WTC11 (cell line): ENCODE data around the gene SKAP1. TPM values are rescaled to one million over a fixed set of nuclear protein-coding genes. Genes with fewer than 3 reads are reported as not detected.

Experiments used
- ATAC-seq: fragments of 200-7000 bp; cut with Tn5 transposase; 2 replicates; pipeline ENCODE4 v1.10.0; 2021; ENCODE audit warnings: mild to moderate bottlenecking, moderate library complexity
- CTCF ChIA-PET: fragments of 300-600 bp; sonication (Branson Sonifier 250); formaldehyde crosslinking; loops from one replicate; lab custom pipeline; 2021; ENCODE audit warnings: antibody characterized with exemption; lab: Charles Lee
- POLR2A ChIA-PET: fragments of 350-600 bp; sonication (Branson Sonifier 250); formaldehyde crosslinking; loops from one replicate; lab custom pipeline; 2021; ENCODE audit warnings: antibody characterized with exemption; lab: Charles Lee
- DNase-seq: peaks from one replicate; pipeline ENCODE4 v3.0.0; 2021; ENCODE audit warnings: low spot score
- H3K27ac Mint-ChIP-seq: 2 replicates; pipeline ENCODE4 v1.8.0; 2021; ENCODE audit warnings: mixed read lengths
- H3K27me3 Mint-ChIP-seq: 2 replicates; pipeline ENCODE4 v1.8.0; 2021; ENCODE audit warnings: low read depth, mild to moderate bottlenecking, moderate library complexity, mixed read lengths
- H3K36me3 Mint-ChIP-seq: 2 replicates; pipeline ENCODE4 v1.8.0; 2021; ENCODE audit warnings: mixed read lengths
- H3K4me1 Mint-ChIP-seq: 2 replicates; pipeline ENCODE4 v1.8.0; 2022; ENCODE audit warnings: mixed read lengths
- H3K4me3 Mint-ChIP-seq: 2 replicates; pipeline ENCODE4 v1.8.0; 2021; ENCODE audit warnings: mild to moderate bottlenecking, moderate library complexity, mixed read lengths
- H3K9me3 Mint-ChIP-seq: 2 replicates; pipeline ENCODE4 v1.8.0; 2021; ENCODE audit warnings: mixed read lengths
- CBFB ChIP-seq: sonication (generic); formaldehyde crosslinking; IDR thresholded peaks from 2 replicates; pipeline ENCODE4 v1.8.1; 2022; ENCODE audit warnings: mild to moderate bottlenecking, low read depth, missing genetic modification reagents
- CREB1 ChIP-seq: sonication (generic); formaldehyde crosslinking; IDR thresholded peaks from 2 replicates; pipeline ENCODE4 v1.8.0; 2023; ENCODE audit warnings: mild to moderate bottlenecking, missing genetic modification reagents
- ELF4 ChIP-seq: sonication (generic); formaldehyde crosslinking; IDR thresholded peaks from 2 replicates; pipeline ENCODE4 v1.8.1; 2022; ENCODE audit warnings: low read depth, mild to moderate bottlenecking, moderate library complexity, missing genetic modification reagents
- ESRRA ChIP-seq: sonication (generic); formaldehyde crosslinking; IDR thresholded peaks from 2 replicates; pipeline ENCODE4 v1.8.1; 2022; ENCODE audit warnings: mild to moderate bottlenecking, missing genetic modification reagents, borderline replicate concordance
- FOXP1 ChIP-seq: sonication (generic); formaldehyde crosslinking; IDR thresholded peaks from 2 replicates; pipeline ENCODE4 v1.8.0; 2022; ENCODE audit warnings: missing genetic modification reagents, mild to moderate bottlenecking, moderate library complexity, borderline replicate concordance
- GABPB1 ChIP-seq: sonication (generic); formaldehyde crosslinking; IDR thresholded peaks from 2 replicates; pipeline ENCODE4 v1.8.1; 2023; ENCODE audit warnings: mild to moderate bottlenecking, missing genetic modification reagents
- GTF2I ChIP-seq: fragments of 250-450 bp; sonication (Bioruptor Pico); conservative IDR thresholded peaks from 2 replicates; pipeline ENCODE4 v1.4.0; 2021; ENCODE audit warnings: mild to moderate bottlenecking
- NR1H2 ChIP-seq: sonication (generic); formaldehyde crosslinking; IDR thresholded peaks from 2 replicates; pipeline ENCODE4 v1.9.0; 2021; ENCODE audit warnings: mild to moderate bottlenecking, moderate library complexity, missing genetic modification reagents
- NR2C2 ChIP-seq: sonication (generic); formaldehyde crosslinking; IDR thresholded peaks from 2 replicates; pipeline ENCODE4 v1.8.0; 2022; ENCODE audit warnings: mild to moderate bottlenecking, missing genetic modification reagents
- PRRX2 ChIP-seq: fragments of 250-450 bp; sonication (Bioruptor Pico); IDR thresholded peaks from 2 replicates; pipeline ENCODE4 v1.8.0; 2021; ENCODE audit warnings: mild to moderate bottlenecking
- RORB ChIP-seq: fragments of 250-450 bp; sonication (Bioruptor Pico); IDR thresholded peaks from 2 replicates; pipeline ENCODE4 v1.9.0; 2021; ENCODE audit warnings: mild to moderate bottlenecking
- ZNF232 ChIP-seq: sonication (generic); formaldehyde crosslinking; IDR thresholded peaks from 2 replicates; pipeline ENCODE4 v1.8.0; 2022; ENCODE audit warnings: mild to moderate bottlenecking, missing genetic modification reagents
- ZNF416 ChIP-seq: fragments of 250-450 bp; sonication (Bioruptor Pico); IDR thresholded peaks from 2 replicates; pipeline ENCODE4 v1.9.0; 2021; ENCODE audit warnings: mild to moderate bottlenecking, inconsistent platforms
- ZNF423 ChIP-seq: fragments of 250-450 bp; sonication (Bioruptor Pico); IDR thresholded peaks from 2 replicates; pipeline ENCODE4 v2.1.2; 2022; ENCODE audit warnings: mild to moderate bottlenecking, moderate library complexity
- total RNA-seq: library from RNA; stranded (reverse); gene quantifications from 3 replicates; pipeline ENCODE4 v1.2.3, GENCODE V29; 2021
- TF ChIP-seq, protein P1 (sequence below): sonication (generic); formaldehyde crosslinking; IDR thresholded peaks from 2 replicates; pipeline ENCODE4 v1.8.1; 2023; ENCODE audit warnings: mild to moderate bottlenecking, missing genetic modification reagents
- TF ChIP-seq, protein P2 (sequence below): fragments of 250-450 bp; sonication (Bioruptor Pico); IDR thresholded peaks from 2 replicates; pipeline ENCODE4 v2.1.2; 2022; ENCODE audit warnings: mild to moderate bottlenecking, moderate library complexity
- TF ChIP-seq, protein P3 (sequence below): sonication (generic); formaldehyde crosslinking; IDR thresholded peaks from 2 replicates; pipeline ENCODE4 v1.8.1; 2023; ENCODE audit warnings: mild to moderate bottlenecking, missing genetic modification reagents, borderline replicate concordance
- TF ChIP-seq, protein P4 (sequence below): sonication (generic); formaldehyde crosslinking; IDR thresholded peaks from 2 replicates; pipeline ENCODE4 v1.8.1; 2022; ENCODE audit warnings: mild to moderate bottlenecking, missing genetic modification reagents, moderate library complexity, borderline replicate concordance
- TF ChIP-seq, protein P5 (sequence below): sonication (generic); formaldehyde crosslinking; IDR thresholded peaks from 2 replicates; pipeline ENCODE4 v1.8.0; 2022; ENCODE audit warnings: missing genetic modification reagents
- TF ChIP-seq, protein P6 (sequence below): sonication (generic); formaldehyde crosslinking; IDR thresholded peaks from 2 replicates; pipeline ENCODE4 v1.8.0; 2023; ENCODE audit warnings: missing genetic modification reagents

Gene SKAP1
- total RNA-seq, 1 experiment from 2014 or later: not detected

DNA sequence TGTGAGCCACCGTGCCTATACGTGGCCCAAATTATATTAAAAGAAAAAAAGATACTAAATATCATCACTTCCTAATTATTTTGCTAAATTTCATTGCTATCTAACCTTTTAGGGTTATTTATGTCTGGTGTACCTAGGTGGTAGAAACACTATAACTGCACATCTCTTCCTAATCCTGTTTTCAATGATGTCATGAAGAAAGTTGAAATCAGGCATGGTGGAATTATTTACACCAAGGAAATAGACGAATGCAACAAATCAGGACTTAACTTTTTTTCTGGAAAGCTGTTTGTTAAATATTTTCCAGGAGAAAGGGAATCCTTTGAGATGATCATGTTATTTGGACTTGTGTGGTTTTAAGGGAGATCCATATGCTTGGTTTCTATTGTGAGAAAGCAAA is 39.2 kb upstream of the SKAP1 start:
- Mint-ChIP-seq H3K9me3 (no peaks in the 10 kb centered on the region), H3K4me3 (no peak overlapping the region), H3K36me3 (no peaks in the 10 kb centered on the region), H3K27ac (no peak overlapping the region), H3K27me3 (peaks cover 17% of the 10 kb centered on the region), H3K4me1 (peaks cover 29% of the 10 kb centered on the region)
- TF ChIP-seq FOXP1 (no peak), GTF2I (CRISPR knock-in tag) (no peak), ELF4 (CRISPR knock-in tag) (no peak), CREB1 (no peak), CBFB (no peak), NR2C2 (CRISPR knock-in tag) (no peak), ZNF416 (no peak), PRRX2 (no peak), ZNF423 (CRISPR knock-in tag) (no peak), ESRRA (CRISPR knock-in tag) (no peak), GABPB1 (CRISPR knock-in tag) (no peak)
- TF ChIP-seq, protein P1, sequence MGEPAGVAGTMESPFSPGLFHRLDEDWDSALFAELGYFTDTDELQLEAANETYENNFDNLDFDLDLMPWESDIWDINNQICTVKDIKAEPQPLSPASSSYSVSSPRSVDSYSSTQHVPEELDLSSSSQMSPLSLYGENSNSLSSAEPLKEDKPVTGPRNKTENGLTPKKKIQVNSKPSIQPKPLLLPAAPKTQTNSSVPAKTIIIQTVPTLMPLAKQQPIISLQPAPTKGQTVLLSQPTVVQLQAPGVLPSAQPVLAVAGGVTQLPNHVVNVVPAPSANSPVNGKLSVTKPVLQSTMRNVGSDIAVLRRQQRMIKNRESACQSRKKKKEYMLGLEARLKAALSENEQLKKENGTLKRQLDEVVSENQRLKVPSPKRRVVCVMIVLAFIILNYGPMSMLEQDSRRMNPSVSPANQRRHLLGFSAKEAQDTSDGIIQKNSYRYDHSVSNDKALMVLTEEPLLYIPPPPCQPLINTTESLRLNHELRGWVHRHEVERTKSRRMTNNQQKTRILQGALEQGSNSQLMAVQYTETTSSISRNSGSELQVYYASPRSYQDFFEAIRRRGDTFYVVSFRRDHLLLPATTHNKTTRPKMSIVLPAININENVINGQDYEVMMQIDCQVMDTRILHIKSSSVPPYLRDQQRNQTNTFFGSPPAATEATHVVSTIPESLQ (CRISPR knock-in tag): no peak
- TF ChIP-seq, protein P2, sequence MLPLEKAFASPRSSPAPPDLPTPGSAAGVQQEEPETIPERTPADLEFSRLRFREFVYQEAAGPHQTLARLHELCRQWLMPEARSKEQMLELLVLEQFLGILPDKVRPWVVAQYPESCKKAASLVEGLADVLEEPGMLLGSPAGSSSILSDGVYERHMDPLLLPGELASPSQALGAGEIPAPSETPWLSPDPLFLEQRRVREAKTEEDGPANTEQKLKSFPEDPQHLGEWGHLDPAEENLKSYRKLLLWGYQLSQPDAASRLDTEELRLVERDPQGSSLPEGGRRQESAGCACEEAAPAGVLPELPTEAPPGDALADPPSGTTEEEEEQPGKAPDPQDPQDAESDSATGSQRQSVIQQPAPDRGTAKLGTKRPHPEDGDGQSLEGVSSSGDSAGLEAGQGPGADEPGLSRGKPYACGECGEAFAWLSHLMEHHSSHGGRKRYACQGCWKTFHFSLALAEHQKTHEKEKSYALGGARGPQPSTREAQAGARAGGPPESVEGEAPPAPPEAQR (CRISPR knock-in tag): no peak
- TF ChIP-seq, protein P3, sequence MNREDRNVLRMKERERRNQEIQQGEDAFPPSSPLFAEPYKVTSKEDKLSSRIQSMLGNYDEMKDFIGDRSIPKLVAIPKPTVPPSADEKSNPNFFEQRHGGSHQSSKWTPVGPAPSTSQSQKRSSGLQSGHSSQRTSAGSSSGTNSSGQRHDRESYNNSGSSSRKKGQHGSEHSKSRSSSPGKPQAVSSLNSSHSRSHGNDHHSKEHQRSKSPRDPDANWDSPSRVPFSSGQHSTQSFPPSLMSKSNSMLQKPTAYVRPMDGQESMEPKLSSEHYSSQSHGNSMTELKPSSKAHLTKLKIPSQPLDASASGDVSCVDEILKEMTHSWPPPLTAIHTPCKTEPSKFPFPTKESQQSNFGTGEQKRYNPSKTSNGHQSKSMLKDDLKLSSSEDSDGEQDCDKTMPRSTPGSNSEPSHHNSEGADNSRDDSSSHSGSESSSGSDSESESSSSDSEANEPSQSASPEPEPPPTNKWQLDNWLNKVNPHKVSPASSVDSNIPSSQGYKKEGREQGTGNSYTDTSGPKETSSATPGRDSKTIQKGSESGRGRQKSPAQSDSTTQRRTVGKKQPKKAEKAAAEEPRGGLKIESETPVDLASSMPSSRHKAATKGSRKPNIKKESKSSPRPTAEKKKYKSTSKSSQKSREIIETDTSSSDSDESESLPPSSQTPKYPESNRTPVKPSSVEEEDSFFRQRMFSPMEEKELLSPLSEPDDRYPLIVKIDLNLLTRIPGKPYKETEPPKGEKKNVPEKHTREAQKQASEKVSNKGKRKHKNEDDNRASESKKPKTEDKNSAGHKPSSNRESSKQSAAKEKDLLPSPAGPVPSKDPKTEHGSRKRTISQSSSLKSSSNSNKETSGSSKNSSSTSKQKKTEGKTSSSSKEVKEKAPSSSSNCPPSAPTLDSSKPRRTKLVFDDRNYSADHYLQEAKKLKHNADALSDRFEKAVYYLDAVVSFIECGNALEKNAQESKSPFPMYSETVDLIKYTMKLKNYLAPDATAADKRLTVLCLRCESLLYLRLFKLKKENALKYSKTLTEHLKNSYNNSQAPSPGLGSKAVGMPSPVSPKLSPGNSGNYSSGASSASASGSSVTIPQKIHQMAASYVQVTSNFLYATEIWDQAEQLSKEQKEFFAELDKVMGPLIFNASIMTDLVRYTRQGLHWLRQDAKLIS (CRISPR knock-in tag): no peak
- TF ChIP-seq, protein P4, sequence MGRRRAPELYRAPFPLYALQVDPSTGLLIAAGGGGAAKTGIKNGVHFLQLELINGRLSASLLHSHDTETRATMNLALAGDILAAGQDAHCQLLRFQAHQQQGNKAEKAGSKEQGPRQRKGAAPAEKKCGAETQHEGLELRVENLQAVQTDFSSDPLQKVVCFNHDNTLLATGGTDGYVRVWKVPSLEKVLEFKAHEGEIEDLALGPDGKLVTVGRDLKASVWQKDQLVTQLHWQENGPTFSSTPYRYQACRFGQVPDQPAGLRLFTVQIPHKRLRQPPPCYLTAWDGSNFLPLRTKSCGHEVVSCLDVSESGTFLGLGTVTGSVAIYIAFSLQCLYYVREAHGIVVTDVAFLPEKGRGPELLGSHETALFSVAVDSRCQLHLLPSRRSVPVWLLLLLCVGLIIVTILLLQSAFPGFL: no peak
- ChIA-PET POLR2A (no interaction called here), CTCF (interaction anchor here (1.2 kb wide), 1 partner anchor 167 kb away, joined by 4 read pairs; no protein-coding TSS in a partner anchor)
- no peak for DNase-seq
- no peak for ATAC-seq

DNA sequence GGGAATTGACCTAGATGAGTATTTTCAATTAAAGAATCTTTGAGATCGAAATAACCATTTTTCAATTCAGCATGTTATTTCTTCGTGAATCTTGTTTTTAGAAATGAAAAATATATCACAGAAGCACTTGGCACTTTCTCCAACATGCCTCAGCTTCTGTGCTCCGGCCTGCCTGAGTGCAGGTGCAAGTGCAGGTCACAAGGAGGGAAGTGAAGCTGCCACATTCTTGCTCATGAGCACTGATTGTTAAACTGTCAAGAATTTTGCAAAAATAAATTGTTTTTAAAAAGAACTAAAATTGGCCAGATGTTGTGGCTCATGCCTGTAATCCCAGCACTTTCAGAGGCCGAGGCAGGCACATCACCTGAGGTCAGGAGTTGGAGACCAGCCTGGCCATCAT is 38.3 kb upstream of the SKAP1 start:
- CTCF ChIA-PET: interaction anchor here (0.5 to 1.2 kb wide), 3 partner anchors 15 to 168 kb away, joined by 3 to 6 read pairs (median 4); no protein-coding TSS in a partner anchor
- Mint-ChIP-seq H3K27me3 (peaks cover 24% of the 10 kb centered on the region), H3K4me1 (peaks cover 29% of the 10 kb centered on the region), H3K9me3 (no peaks in the 10 kb centered on the region), H3K36me3 (no peaks in the 10 kb centered on the region), H3K27ac (no peak overlapping the region), H3K4me3 (no peak overlapping the region)
- ATAC-seq (no peak), DNase-seq (no peak)
- POLR2A ChIA-PET: no interaction called here
- TF ChIP-seq NR1H2 (CRISPR knock-in tag) (no peak), RORB (CRISPR knock-in tag) (no peak), ZNF232 (no peak)
- TF ChIP-seq, protein P1 (CRISPR knock-in tag): no peak
- TF ChIP-seq, protein P5, sequence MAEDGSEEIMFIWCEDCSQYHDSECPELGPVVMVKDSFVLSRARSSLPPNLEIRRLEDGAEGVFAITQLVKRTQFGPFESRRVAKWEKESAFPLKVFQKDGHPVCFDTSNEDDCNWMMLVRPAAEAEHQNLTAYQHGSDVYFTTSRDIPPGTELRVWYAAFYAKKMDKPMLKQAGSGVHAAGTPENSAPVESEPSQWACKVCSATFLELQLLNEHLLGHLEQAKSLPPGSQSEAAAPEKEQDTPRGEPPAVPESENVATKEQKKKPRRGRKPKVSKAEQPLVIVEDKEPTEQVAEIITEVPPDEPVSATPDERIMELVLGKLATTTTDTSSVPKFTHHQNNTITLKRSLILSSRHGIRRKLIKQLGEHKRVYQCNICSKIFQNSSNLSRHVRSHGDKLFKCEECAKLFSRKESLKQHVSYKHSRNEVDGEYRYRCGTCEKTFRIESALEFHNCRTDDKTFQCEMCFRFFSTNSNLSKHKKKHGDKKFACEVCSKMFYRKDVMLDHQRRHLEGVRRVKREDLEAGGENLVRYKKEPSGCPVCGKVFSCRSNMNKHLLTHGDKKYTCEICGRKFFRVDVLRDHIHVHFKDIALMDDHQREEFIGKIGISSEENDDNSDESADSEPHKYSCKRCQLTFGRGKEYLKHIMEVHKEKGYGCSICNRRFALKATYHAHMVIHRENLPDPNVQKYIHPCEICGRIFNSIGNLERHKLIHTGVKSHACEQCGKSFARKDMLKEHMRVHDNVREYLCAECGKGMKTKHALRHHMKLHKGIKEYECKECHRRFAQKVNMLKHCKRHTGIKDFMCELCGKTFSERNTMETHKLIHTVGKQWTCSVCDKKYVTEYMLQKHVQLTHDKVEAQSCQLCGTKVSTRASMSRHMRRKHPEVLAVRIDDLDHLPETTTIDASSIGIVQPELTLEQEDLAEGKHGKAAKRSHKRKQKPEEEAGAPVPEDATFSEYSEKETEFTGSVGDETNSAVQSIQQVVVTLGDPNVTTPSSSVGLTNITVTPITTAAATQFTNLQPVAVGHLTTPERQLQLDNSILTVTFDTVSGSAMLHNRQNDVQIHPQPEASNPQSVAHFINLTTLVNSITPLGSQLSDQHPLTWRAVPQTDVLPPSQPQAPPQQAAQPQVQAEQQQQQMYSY: no peak
- TF ChIP-seq, protein P6, sequence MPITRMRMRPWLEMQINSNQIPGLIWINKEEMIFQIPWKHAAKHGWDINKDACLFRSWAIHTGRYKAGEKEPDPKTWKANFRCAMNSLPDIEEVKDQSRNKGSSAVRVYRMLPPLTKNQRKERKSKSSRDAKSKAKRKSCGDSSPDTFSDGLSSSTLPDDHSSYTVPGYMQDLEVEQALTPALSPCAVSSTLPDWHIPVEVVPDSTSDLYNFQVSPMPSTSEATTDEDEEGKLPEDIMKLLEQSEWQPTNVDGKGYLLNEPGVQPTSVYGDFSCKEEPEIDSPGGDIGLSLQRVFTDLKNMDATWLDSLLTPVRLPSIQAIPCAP (CRISPR knock-in tag): no peak
